ENCODE measurements around the gene SLC6A18.
A peak's percentile ranks its signal among the peaks of the same experiment; 100 is the strongest.

Gene SLC6A18

DNA sequence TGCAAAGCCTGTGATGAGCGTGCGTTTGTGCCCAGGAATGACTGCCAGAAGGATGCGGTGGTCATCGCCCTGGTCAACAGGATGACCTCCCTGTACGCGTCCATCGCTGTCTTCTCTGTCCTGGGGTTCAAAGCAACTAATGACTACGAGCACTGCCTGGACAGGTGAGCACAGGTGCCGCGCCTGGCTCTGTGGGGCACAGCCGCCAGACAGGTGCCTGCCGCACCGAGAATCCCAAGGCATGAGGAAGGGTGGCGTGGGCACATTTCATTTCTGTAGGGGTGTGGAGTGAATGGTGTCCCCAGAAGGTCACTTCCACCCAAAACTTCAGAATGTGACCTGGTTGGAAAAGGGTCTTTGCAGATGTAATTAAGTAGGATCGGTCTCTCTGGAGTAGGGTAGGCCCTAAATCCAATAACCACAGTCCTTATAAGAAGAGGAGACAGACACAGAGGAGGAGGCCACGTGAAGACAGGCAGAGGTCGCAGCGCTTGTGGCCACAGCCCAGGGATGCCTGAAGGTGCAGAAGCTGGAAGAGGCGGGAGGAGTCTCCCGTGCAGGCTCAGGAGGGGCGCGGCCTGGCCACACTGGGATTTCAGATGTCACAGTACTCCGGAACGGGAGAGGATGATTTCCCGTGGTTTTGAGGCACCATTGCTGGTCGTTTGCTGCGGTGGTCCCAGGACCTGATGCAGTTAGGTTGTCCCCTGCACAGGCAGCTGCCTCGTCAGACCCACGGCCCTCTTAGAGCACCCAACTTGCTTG is 15.5 kb downstream of the SLC6A18 start:
- H3K9me3 Mint-ChIP-seq: peaks cover 13% of the 10 kb centered on the region
- H3K4me3 Mint-ChIP-seq: no peak overlapping the region
- no peaks in the 10 kb centered on the region for H3K36me3 Mint-ChIP-seq (ENCODE audit: low read depth)
- TF ChIP-seq, protein P1, sequence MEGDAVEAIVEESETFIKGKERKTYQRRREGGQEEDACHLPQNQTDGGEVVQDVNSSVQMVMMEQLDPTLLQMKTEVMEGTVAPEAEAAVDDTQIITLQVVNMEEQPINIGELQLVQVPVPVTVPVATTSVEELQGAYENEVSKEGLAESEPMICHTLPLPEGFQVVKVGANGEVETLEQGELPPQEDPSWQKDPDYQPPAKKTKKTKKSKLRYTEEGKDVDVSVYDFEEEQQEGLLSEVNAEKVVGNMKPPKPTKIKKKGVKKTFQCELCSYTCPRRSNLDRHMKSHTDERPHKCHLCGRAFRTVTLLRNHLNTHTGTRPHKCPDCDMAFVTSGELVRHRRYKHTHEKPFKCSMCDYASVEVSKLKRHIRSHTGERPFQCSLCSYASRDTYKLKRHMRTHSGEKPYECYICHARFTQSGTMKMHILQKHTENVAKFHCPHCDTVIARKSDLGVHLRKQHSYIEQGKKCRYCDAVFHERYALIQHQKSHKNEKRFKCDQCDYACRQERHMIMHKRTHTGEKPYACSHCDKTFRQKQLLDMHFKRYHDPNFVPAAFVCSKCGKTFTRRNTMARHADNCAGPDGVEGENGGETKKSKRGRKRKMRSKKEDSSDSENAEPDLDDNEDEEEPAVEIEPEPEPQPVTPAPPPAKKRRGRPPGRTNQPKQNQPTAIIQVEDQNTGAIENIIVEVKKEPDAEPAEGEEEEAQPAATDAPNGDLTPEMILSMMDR (IDR thresholded peaks at IDR 0.05): no peak
- no peak for DNase-seq
- H3K27me3 Mint-ChIP-seq (ENCODE audit: low read depth, poor library complexity): peaks cover 8% of the 10 kb centered on the region
- peaks cover 30% of the 10 kb centered on the region for H3K4me1 Mint-ChIP-seq
- H3K27ac Mint-ChIP-seq: peak overlapping the region; percentile 87

DNA sequence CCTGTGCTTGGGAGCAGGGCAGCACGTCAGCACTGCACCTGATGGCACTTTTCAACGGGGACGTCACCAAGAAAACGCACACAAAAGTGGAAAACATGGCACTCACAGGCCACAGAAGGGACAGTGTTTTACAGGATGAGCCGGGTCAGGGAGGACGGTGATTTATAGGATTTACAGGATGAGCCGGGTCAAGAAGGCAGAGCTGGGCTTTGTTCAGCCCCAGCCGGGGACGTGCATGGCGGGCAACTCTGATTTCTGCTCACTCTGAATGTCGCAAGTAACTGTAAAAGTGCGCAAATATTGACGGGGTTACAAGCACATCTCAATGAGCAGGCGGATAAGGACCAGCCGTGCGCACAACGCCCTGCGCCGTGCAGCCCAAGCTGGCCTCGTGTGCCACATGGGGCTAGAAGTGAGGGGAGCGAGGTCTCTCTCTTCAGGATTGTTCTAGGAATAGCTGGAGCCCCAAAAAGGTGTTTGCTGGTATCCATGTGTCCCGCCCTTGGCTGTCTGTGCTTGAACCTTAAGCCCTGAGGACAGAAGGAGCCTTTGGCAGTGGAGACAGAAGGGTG is 16.4 kb downstream of the SLC6A18 start:
- Mint-ChIP-seq H3K36me3 (ENCODE audit: low read depth) (no peaks in the 10 kb centered on the region), H3K27ac (no peak overlapping the region), H3K4me3 (no peak overlapping the region), H3K27me3 (ENCODE audit: low read depth, poor library complexity) (peaks cover 8% of the 10 kb centered on the region), H3K9me3 (peaks cover 4% of the 10 kb centered on the region), H3K4me1 (peaks cover 30% of the 10 kb centered on the region)
- no peak for DNase-seq
- TF ChIP-seq, protein P1 (IDR thresholded peaks at IDR 0.05): no peak

DNA sequence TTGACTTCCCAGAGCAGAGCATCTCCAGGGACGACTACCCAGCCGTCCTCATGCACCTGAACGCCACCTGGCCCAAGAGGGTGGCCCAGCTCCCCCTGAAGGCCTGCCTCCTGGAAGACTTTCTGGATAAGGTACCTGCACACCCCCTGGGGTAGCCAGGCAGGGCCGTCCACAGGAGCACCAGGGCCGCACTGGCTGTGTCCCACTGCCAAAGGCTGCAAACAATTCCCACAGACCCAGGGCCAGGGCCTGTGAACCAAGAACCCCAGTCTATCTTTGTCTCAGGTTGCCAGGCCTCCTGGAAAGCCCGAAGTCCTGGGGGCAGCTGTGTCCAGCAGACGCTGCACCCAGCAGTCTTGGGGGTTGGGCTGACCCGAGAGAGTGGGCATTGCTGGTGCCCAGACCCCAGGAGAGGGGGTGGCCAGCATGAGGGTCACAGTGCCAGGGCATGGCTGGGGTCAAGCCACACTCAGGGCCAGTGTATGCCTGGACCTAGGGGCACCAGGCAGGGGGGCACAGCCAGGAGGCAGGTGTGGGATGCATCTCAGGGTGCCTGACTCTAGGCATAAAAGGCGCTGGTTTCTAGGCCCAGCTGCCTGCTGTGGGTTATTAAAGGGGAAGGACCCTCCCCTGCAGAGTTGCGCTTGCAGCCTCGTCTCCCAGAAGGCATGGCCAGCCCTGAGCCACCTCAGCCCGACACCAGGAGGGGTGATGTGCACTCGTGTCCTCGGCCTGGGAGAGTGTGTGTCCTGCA is 17.7 kb downstream of the SLC6A18 start:
- Mint-ChIP-seq H3K4me3 (no peak overlapping the region), H3K27ac (no peak overlapping the region), H3K36me3 (ENCODE audit: low read depth) (no peaks in the 10 kb centered on the region), H3K4me1 (peaks cover 30% of the 10 kb centered on the region), H3K27me3 (ENCODE audit: low read depth, poor library complexity) (peaks cover 17% of the 10 kb centered on the region), H3K9me3 (no peaks in the 10 kb centered on the region)
- DNase-seq: no peak
- TF ChIP-seq, protein P1 (IDR thresholded peaks at IDR 0.05): no peak

DNA sequence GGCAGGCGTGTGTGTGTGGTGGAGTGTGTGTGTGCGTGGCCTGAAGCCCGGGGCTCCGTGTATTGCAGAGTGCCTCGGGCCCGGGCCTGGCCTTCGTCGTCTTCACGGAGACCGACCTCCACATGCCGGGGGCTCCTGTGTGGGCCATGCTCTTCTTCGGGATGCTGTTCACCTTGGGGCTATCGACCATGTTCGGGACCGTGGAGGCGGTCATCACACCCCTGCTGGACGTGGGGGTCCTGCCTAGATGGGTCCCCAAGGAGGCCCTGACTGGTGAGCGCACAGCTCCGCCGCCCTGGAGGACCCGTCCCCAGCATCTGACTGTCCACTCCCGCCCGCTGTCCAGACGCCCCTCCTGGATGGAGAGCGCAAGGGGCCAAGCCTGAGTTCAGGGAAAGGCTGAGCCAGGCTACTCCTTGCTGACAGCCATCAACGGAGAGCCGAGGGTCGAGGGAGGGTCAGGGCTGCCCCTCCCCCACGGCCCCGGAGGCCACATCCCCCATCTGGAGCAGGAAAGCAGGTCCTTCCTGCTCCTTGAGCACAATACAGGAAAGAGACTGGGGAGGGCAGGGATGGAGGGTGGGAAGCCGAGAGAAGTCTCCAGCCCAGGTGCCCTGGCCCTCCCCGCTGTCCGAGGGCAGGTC is 18.4 kb downstream of the SLC6A18 start:
- no peak overlapping the region for H3K4me3 Mint-ChIP-seq
- DNase-seq: peak; percentile 61
- H3K27ac Mint-ChIP-seq: no peak overlapping the region
- peaks cover 22% of the 10 kb centered on the region for H3K27me3 Mint-ChIP-seq (ENCODE audit: low read depth, poor library complexity)
- TF ChIP-seq, protein P1 (IDR thresholded peaks at IDR 0.05): no peak
- no peaks in the 10 kb centered on the region for H3K9me3 Mint-ChIP-seq
- peaks cover 30% of the 10 kb centered on the region for H3K4me1 Mint-ChIP-seq
- H3K36me3 Mint-ChIP-seq (ENCODE audit: low read depth): no peaks in the 10 kb centered on the region

DNA sequence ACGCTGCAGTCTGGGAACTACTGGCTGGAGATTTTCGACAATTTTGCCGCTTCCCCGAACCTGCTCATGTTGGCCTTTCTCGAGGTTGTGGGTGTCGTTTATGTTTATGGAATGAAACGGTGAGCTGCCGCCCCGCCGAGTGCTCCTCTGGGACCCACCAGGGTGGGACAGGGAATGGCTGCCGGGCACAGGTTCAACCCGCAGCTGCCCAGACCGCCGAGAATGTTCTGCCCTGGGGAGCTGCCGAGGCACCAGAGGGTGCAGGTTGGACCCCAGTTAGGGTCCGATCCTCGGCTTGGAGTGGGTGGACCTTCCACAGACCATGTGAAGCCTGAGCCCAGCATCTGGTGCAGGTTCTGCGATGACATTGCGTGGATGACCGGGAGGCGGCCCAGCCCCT is 19.1 kb downstream of the SLC6A18 start:
- Mint-ChIP-seq H3K4me3 (no peak overlapping the region), H3K27ac (no peak overlapping the region)
- no peak for DNase-seq

More for the DNA sequence above, 19.1 kb downstream of the SLC6A18 start:
- Mint-ChIP-seq H3K27me3 (ENCODE audit: low read depth, poor library complexity) (peaks cover 23% of the 10 kb centered on the region), H3K9me3 (no peaks in the 10 kb centered on the region), H3K4me1 (peaks cover 30% of the 10 kb centered on the region), H3K36me3 (ENCODE audit: low read depth) (no peaks in the 10 kb centered on the region)
- TF ChIP-seq, protein P1 (IDR thresholded peaks at IDR 0.05): no peak

Data from nephron progenitor cell (in vitro differentiated cells).